ENCODE results near the gene IGSF5. TPM values are rescaled to one million over a fixed set of nuclear protein-coding genes. Genes with fewer than 3 reads are reported as not detected.
A peak's percentile ranks its signal among the peaks of the same experiment; 100 is the strongest.

Gene IGSF5
- total RNA-seq, 4 donors from 2014 or later, result 0.50 to 1.9 TPM; not detected in 2

- H3K4me1 ChIP-seq, result no peaks in the 10 kb centered on the region
- no peaks in the 10 kb centered on the region for H3K36me3 ChIP-seq
- no peaks in the 10 kb centered on the region for H3K9me3 ChIP-seq
- TF ChIP-seq, protein P1, sequence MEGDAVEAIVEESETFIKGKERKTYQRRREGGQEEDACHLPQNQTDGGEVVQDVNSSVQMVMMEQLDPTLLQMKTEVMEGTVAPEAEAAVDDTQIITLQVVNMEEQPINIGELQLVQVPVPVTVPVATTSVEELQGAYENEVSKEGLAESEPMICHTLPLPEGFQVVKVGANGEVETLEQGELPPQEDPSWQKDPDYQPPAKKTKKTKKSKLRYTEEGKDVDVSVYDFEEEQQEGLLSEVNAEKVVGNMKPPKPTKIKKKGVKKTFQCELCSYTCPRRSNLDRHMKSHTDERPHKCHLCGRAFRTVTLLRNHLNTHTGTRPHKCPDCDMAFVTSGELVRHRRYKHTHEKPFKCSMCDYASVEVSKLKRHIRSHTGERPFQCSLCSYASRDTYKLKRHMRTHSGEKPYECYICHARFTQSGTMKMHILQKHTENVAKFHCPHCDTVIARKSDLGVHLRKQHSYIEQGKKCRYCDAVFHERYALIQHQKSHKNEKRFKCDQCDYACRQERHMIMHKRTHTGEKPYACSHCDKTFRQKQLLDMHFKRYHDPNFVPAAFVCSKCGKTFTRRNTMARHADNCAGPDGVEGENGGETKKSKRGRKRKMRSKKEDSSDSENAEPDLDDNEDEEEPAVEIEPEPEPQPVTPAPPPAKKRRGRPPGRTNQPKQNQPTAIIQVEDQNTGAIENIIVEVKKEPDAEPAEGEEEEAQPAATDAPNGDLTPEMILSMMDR (IDR thresholded peaks at IDR 0.05), result no peak
- no peak for TF ChIP-seq EP300 (IDR thresholded peaks at IDR 0.05)
- TF ChIP-seq POLR2AphosphoS5 (IDR thresholded peaks at IDR 0.05), result no peak
- TF ChIP-seq POLR2A (IDR thresholded peaks at IDR 0.05), result no peak
- peaks cover 15% of the 10 kb centered on the region for H3K27me3 ChIP-seq
- H3K27ac ChIP-seq, result no peak overlapping the region
- whole genome bisulfite sequencing, 2 donors (ENCODE audit: low coverage in 1 of 2), result 95% methylated on average over 5 to 7 of the region's 7 CpGs
- ATAC-seq, result no peak
- H3K4me3 ChIP-seq, result no peak overlapping the region
These were observed 31.1 kb upstream of the IGSF5 start for GRCh38 chr21:39713905-39714304.

DNA sequence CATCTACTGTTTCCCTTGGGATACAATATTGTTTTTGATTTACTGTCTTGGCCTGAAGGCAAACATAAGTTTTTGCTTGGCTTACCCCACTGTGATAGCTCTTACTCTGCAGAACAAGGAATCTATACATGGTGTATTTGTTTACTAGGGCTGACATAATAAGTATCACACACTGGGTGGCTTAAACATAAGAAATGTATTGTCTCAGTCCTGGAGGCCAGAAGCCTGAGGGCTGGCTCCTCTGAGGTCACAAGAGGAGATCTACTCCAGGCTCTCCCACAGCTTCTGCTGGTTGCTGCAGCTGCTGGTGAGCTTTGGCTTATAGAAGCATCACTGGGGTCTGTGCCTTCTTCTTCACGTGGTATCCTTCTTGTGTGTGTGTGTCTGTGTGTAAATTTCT is 30.7 kb upstream of the IGSF5 start:
- WGBS, 2 donors (ENCODE audit: low coverage in 1 of 2), result 60% methylated on average over 1 of the region's 1 CpG
- TF ChIP-seq POLR2AphosphoS5 (IDR thresholded peaks at IDR 0.05), result no peak
- TF ChIP-seq POLR2A (IDR thresholded peaks at IDR 0.05), result no peak
- TF ChIP-seq EP300 (IDR thresholded peaks at IDR 0.05), result no peak
- TF ChIP-seq, protein P1 (IDR thresholded peaks at IDR 0.05), result no peak

GRCh38 chr21:39715804-39716397 is 29.1 kb upstream of the IGSF5 start:
- H3K4me3 ChIP-seq, result no peak overlapping the region
- 19 to 38% methylated on average over 6 to 8 of the region's 10 CpGs for WGBS, 2 donors (ENCODE audit: low coverage in 1 of 2)
- H3K4me1 ChIP-seq, result no peaks in the 10 kb centered on the region
- H3K27me3 ChIP-seq, result peaks cover 24% of the 10 kb centered on the region
- no peaks in the 10 kb centered on the region for H3K36me3 ChIP-seq
- TF ChIP-seq EP300 (IDR thresholded peaks at IDR 0.05), result no peak
- TF ChIP-seq, protein P1 (IDR thresholded peaks at IDR 0.05), result peak; percentile 50 to 75 (median 60)
- no peak overlapping the region for H3K27ac ChIP-seq
- no peaks in the 10 kb centered on the region for H3K9me3 ChIP-seq
- no peak for ATAC-seq

More for the DNA sequence above, 30.7 kb upstream of the IGSF5 start:
- Histone ChIP-seq H3K9me3 (no peaks in the 10 kb centered on the region), H3K27ac (no peak overlapping the region), H3K27me3 (peaks cover 20% of the 10 kb centered on the region), H3K4me3 (no peak overlapping the region), H3K36me3 (no peaks in the 10 kb centered on the region), H3K4me1 (no peaks in the 10 kb centered on the region)
- ATAC-seq, result no peak

- no peaks in the 10 kb centered on the region for H3K9me3 ChIP-seq
- no peaks in the 10 kb centered on the region for H3K36me3 ChIP-seq
- no peaks in the 10 kb centered on the region for H3K4me1 ChIP-seq
- 82 to 93% methylated on average over 3 to 4 of the region's 5 CpGs for WGBS, 2 donors (ENCODE audit: low coverage in 1 of 2)
- TF ChIP-seq POLR2AphosphoS5 (IDR thresholded peaks at IDR 0.05), result no peak
- no peak for TF ChIP-seq POLR2A (IDR thresholded peaks at IDR 0.05)
- TF ChIP-seq, protein P1 (IDR thresholded peaks at IDR 0.05), result no peak
- no peak for TF ChIP-seq EP300 (IDR thresholded peaks at IDR 0.05)
- no peak overlapping the region for H3K4me3 ChIP-seq
- peaks cover 15% of the 10 kb centered on the region for H3K27me3 ChIP-seq
- H3K27ac ChIP-seq, result no peak overlapping the region
- ATAC-seq, result no peak
These were observed 24.7 kb upstream of the IGSF5 start for GRCh38 chr21:39720126-39720778.

GRCh38 chr21:39721885-39722284 is 23.1 kb upstream of the IGSF5 start:
- peaks cover 15% of the 10 kb centered on the region for H3K27me3 ChIP-seq
- no peaks in the 10 kb centered on the region for H3K4me1 ChIP-seq
- WGBS, 2 donors (ENCODE audit: low coverage in 1 of 2), result 67 to 69% methylated on average over 1 of the region's 1 CpG
- no peak overlapping the region for H3K4me3 ChIP-seq
- H3K9me3 ChIP-seq, result no peaks in the 10 kb centered on the region
- H3K36me3 ChIP-seq, result no peaks in the 10 kb centered on the region
- no peak for ATAC-seq
- no peak overlapping the region for H3K27ac ChIP-seq
- TF ChIP-seq EP300 (IDR thresholded peaks at IDR 0.05) (no peak), POLR2A (IDR thresholded peaks at IDR 0.05) (no peak), POLR2AphosphoS5 (IDR thresholded peaks at IDR 0.05) (no peak)
- TF ChIP-seq, protein P1 (IDR thresholded peaks at IDR 0.05), result no peak
